ENCODE measurements around the gene GLRA3. TPM values are rescaled to one million over a fixed set of nuclear protein-coding genes. Genes with fewer than 3 reads are reported as not detected.
"Not testable (repeated sequence)": the region's sequence is repeated elsewhere in the genome, so short reads cannot be mapped to it uniquely, and the experiment has no call there.

Gene GLRA3
- polyA plus RNA-seq, 3 donors from 2014 or later = not detected

DNA sequence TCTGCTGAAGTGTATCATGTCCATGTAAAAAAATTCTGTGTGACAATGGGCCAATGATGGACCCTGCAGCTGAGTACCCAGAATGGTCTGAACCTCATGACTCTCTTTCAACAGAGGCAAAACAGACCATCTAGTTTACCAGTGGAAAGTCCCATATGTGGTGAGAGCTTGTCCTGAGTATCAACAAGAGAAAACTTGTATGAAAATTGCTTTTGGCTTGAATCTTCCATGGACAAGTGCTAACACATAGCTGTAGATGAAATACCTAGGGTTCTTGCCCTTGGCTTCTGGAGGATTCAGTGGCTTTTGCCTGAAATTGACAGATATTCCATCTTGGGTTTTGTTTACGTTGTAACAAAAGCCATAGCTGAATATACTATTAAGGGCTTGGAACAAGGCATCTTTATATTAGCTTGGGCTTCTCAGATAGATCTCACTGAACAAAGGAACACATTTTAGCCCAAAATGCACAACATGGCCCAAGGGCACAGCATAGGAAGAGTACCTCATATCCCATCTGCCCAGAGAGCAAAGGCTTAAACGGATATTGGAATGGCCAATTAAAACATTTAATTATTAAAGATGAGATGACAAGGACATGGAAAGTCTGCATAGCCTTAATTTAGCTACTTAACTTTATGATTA lies 178.2 kb downstream of the GLRA3 start:
- no peaks in the 10 kb centered on the region for H3K36me3 Mint-ChIP-seq

DNA sequence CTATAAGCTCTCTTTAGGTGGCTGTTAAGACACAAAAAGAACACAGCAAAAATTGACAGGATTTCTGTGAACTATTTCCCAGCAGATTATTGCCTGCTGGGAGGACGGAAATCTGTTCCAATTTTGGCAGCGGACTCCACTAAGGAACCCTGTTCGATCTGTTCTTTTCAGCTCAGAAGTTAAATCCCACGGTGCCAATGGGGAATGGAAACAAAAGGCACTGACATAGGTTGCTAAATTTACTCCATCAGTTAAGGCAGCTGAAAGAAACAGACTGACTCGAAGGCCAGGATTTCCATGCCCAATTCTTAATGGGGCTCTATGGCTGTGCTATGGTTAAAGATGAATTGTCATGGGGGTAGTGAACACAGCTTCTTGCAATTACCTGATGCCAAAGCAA lies 180.2 kb downstream of the GLRA3 start:
- Mint-ChIP-seq H3K4me1 (no peaks in the 10 kb centered on the region), H3K9me3 (peaks cover 0 to 4% (median 0%) of the 10 kb centered on the region in 6 donors), H3K36me3 (no peaks in the 10 kb centered on the region), H3K27ac (no peak overlapping the region), H3K27me3 (ENCODE audit: low read depth in 3 of 3) (peaks cover under 1 to 2% (median 2%) of the 10 kb centered on the region in 3 donors), H3K4me3 (no peak overlapping the region)
- DNase-seq = no peak

More for the DNA sequence above, 178.2 kb downstream of the GLRA3 start:
- peaks cover 0 to 2% (median 0%) of the 10 kb centered on the region in 3 donors for H3K27me3 Mint-ChIP-seq (ENCODE audit: low read depth in 3 of 3)
- H3K4me1 Mint-ChIP-seq = no peaks in the 10 kb centered on the region
- DNase-seq = no peak
- H3K9me3 Mint-ChIP-seq = peaks cover 0 to 4% (median 0%) of the 10 kb centered on the region in 6 donors
- no peak overlapping the region for H3K4me3 Mint-ChIP-seq
- no peak overlapping the region for H3K27ac Mint-ChIP-seq

DNA sequence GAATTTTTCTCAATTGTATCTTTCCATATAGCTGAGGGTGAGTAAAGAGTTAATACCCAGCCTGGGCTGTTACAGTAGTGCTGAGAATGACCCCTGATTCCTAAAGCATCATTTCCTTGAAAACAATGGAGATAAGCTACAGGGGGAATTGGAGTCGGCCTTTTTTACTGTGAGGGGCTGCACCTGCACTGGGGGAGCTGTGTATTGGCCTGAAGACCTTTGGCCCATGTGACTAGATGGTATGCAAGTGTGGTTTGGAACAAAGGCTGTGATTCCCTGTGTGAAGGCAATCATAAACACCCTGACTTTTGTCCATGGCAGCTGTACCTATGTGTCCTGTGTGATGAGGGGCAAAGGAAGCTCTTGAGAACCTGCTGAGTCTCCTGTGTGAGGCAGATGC lies 182.7 kb downstream of the GLRA3 start:
- no peak for DNase-seq
- Mint-ChIP-seq H3K4me1 (no peaks in the 10 kb centered on the region), H3K4me3 (no peak overlapping the region), H3K27ac (no peak overlapping the region), H3K27me3 (ENCODE audit: low read depth in 3 of 3) (peaks cover 0 to 2% (median 2%) of the 10 kb centered on the region in 3 donors), H3K9me3 (peaks cover 0 to 5% (median under 1%) of the 10 kb centered on the region in 6 donors), H3K36me3 (no peaks in the 10 kb centered on the region)

DNA sequence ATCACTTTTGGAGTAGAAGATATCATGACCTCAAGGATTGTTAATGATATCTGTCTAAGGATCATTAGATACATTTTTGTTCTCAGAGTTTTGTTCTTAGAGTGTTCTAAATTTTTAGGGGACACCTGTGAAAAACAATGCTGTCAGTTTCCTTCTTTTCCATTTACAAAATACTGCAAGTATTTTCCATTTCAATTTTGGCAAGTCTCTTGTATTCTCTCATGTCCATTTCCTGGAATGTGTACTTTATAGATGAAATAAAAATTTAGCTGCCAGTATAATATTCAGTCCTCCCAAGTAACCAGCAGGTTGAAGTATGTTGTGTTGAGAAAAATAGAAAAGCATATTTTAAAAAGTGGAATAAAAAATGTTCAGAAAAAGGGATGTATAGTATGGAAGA lies 188.9 kb downstream of the GLRA3 start:
- Mint-ChIP-seq H3K9me3 (peaks cover 0 to 5% (median 0%) of the 10 kb centered on the region in 6 donors), H3K27ac (no peak overlapping the region), H3K4me1 (peaks cover 5 to 8% of the 10 kb centered on the region in 2 donors), H3K27me3 (ENCODE audit: low read depth in 3 of 3) (peaks cover 0 to 4% (median 2%) of the 10 kb centered on the region in 3 donors), H3K36me3 (no peaks in the 10 kb centered on the region), H3K4me3 (no peak overlapping the region)
- DNase-seq = no peak

DNA sequence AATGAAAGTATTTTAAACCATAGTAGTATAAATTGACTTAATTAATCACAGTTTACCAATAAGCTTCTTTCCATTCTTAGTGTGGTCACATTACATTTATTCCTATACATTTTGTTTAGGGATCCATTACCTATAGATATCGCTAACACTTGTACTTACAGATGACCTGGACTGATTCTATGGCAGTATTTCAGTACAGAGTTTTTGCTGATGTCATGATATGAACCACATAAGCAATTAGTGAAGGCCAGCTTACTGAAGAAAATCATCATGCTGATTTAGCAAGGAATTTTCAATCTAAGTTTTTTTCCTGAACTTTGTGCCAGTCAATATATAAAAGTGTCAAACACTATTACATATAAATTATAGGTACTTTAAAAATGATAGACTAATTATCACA lies 193.3 kb downstream of the GLRA3 start:
- no peaks in the 10 kb centered on the region for H3K27me3 Mint-ChIP-seq (ENCODE audit: low read depth in 3 of 3)
- H3K9me3 Mint-ChIP-seq = no peaks in the 10 kb centered on the region
- DNase-seq = no peak
- H3K4me1 Mint-ChIP-seq = peaks cover 5 to 8% of the 10 kb centered on the region in 2 donors
- H3K36me3 Mint-ChIP-seq = no peaks in the 10 kb centered on the region
- H3K27ac Mint-ChIP-seq = no peak overlapping the region
- no peak overlapping the region for H3K4me3 Mint-ChIP-seq

DNA sequence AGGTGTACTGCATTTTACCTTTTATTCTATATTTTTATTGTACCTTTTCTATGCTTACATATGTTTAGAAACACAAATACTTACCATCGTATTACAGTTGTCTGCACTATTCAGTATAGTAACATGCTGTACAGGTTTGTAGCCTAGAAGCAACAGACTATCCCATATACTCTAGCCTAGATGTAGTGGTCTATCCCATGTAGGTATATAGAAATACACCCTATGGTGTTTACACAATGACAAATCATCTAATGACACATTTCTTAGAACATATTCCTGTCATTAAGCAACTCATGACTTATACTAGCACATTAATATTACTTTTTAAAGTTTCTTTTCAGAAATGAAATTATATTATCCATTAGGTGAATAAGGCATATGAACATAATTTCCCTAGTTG lies 195.6 kb downstream of the GLRA3 start:
- H3K4me3 Mint-ChIP-seq = no peak overlapping the region
- no peak overlapping the region for H3K27ac Mint-ChIP-seq
- H3K36me3 Mint-ChIP-seq = no peaks in the 10 kb centered on the region
- no peaks in the 10 kb centered on the region for H3K27me3 Mint-ChIP-seq (ENCODE audit: low read depth in 3 of 3)
- no peak for DNase-seq
- H3K9me3 Mint-ChIP-seq = no peaks in the 10 kb centered on the region
- no peaks in the 10 kb centered on the region for H3K4me1 Mint-ChIP-seq

DNA sequence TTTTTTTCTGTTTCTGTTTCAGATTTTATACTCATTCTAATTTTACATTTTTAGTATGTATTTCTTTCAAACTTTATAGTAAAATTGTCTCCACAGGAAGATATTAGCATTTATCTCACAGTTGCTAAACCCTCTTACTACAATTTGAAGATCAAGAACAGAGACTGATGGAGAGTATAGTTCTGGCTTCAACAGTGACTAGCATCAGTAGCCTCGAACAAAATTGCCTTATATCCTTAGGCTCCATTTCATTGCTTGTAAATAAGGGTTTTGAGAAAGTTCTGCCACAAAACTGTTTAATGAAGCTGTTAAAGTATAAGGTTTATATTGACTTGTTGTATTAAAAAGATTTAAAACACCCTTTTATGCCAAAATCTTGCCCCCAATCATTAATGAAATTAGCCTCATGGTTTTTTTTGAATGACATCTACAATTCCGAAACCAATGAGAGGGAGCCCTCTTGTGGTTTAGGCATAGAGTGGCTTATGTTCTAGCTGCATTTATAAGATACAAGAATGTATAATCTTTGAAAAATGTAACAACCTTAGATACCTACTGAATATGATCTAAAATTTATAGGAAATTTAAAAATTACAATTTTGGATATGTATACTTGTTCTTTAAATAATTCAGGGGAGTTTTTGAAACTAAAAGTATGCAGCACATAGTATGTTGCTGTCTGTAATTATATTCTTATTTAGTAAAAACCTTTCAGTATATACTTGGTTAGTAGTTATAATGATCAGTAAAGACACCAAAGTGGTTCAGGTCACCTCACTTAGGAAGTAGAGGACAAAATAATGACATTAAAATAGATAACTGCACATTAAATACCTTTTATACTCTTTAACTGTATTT lies 196.9 kb downstream of the GLRA3 start:
- peak; percentile 0 to 46 (median 11) for DNase-seq
- no peak overlapping the region for H3K27ac Mint-ChIP-seq
- H3K36me3 Mint-ChIP-seq = no peaks in the 10 kb centered on the region
- no peaks in the 10 kb centered on the region for H3K9me3 Mint-ChIP-seq
- no peaks in the 10 kb centered on the region for H3K4me1 Mint-ChIP-seq
- H3K27me3 Mint-ChIP-seq (ENCODE audit: low read depth in 3 of 3) = no peaks in the 10 kb centered on the region
- no peak overlapping the region for H3K4me3 Mint-ChIP-seq

DNA sequence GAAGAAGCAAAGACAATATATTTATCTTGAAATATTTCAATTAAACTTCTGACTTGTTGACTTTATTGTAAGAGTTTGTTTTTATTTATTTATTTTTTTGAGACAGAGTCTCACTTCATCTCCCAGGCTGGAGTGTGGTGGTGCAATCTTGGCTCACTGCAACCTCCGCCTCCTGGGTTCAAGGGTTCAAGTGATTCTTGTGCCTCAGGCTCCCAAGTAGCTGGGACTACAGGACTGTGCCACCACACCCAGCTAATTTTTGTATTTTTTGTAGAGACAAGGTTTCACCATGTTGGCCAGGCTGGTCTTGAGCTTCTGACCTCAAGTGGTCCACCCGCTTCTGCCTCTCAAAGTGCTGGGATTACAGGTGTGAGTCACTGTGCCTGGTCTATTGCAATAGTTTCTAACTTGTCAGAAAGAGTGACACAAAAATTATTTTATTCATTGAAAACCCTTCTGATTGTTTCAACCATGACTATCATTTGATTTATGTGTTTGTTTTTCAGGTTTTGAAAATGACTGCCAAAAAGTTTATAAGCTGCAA lies 199.1 kb downstream of the GLRA3 start:
- H3K27me3 Mint-ChIP-seq (ENCODE audit: low read depth in 3 of 3); H3K36me3 Mint-ChIP-seq; H3K9me3 Mint-ChIP-seq; H3K27ac Mint-ChIP-seq; DNase-seq; H3K4me3 Mint-ChIP-seq; H3K4me1 Mint-ChIP-seq: not testable (repeated sequence)

DNA sequence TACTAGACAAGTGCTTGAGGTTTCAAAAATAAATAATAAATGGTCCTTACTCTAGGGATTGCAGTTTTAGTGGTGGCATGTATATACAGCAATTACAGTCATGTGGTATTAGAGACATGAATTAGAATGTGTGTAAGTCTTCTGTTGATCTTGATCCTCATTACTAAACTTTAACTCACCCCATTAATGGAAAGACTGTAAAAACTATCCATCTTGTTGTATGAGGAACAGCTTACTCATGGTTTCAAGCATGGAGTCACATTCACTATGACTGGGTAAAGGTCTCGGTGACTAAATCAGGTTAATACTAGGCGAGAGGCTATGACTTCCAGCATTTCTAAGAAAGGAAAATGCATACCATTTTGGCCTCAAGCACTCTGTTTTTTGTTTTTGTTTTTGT lies 199.8 kb downstream of the GLRA3 start:
- H3K9me3 Mint-ChIP-seq = no peaks in the 10 kb centered on the region
- H3K27ac Mint-ChIP-seq = no peak overlapping the region
- peaks cover 0 to 2% (median 0%) of the 10 kb centered on the region in 3 donors for H3K27me3 Mint-ChIP-seq (ENCODE audit: low read depth in 3 of 3)
- no peak overlapping the region for H3K4me3 Mint-ChIP-seq
- no peak for DNase-seq
- H3K36me3 Mint-ChIP-seq = no peaks in the 10 kb centered on the region
- no peaks in the 10 kb centered on the region for H3K4me1 Mint-ChIP-seq

DNA sequence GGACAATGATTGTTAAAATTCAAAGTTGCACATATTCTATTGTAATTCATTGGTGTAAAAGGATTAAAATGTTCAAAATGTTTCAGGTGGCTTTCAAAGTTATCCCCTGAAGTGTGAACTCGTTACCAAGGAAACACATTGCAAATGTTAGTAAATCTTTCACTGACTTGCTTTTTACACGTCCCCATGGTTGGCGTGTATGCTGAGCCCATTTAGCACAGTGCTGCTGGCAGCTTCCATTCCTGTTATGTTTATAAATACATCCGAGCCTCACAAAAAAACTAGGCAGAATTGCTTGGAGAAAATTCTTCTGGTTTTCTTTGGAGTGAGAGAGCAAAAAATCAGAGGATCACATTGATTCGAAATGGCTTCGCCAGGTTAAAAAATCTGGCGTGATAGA lies 200.9 kb downstream of the GLRA3 start:
- Mint-ChIP-seq H3K27me3 (ENCODE audit: low read depth in 3 of 3) (peaks cover 0 to 2% (median 0%) of the 10 kb centered on the region in 3 donors), H3K27ac (no peak overlapping the region), H3K4me3 (no peak overlapping the region), H3K36me3 (no peaks in the 10 kb centered on the region), H3K4me1 (no peaks in the 10 kb centered on the region), H3K9me3 (no peaks in the 10 kb centered on the region)
- DNase-seq = no peak

DNA sequence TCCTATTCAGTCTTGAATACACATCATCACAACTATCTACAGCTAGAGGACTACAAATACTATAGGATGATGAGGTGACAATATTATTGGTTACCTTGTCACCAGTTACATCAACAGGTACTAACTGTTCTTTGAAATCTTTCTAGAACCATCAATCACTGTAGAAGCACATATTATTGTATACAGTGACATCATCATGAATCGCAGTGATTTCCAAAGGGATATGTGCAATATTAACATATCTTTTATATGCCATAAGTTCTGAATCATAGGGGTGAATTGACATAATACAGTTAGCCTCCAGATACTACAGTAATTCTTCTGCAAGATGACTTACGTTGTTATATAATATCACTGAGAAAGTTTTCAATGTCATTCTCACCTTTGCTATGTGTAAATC lies 201.6 kb downstream of the GLRA3 start:
- Mint-ChIP-seq H3K27me3 (ENCODE audit: low read depth in 3 of 3) (peaks cover 0 to 4% (median 0%) of the 10 kb centered on the region in 3 donors), H3K36me3 (no peaks in the 10 kb centered on the region), H3K4me1 (no peaks in the 10 kb centered on the region), H3K4me3 (no peak overlapping the region), H3K9me3 (no peaks in the 10 kb centered on the region), H3K27ac (no peak overlapping the region)
- no peak for DNase-seq

DNA sequence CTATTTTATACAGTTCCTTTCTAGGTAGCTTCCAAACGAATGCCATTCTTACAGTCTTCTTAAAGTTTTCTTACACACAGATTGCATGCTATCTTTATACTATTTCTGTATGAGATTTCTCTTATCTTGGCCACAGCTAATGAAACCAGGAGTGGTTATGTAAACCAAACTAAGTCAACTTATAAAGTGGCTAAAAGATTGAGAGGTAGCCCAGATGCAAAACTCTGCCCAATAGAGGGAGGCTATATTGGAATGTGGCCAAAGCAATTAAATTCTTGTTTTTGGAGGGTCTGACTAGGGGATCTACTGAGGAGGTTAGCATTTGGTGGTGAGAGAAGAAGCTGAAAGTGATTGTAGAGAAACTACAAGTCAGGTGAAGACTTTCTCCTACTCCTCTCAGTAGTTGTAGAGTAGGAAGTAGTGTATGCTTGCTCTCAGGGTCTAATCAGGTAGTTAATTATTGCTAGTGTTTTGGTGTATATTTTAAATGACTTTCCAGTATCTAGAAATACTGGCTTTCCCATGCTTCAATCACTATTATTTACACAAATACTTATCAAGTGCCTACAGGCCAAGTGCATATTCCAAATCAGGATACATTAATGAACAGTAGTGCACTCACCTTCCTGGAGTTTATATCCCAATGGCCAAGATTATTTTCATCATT lies 202.6 kb downstream of the GLRA3 start:
- H3K36me3 Mint-ChIP-seq = no peaks in the 10 kb centered on the region
- DNase-seq = no peak
- H3K4me3 Mint-ChIP-seq = no peak overlapping the region
- H3K27me3 Mint-ChIP-seq (ENCODE audit: low read depth in 3 of 3) = peaks cover 0 to 4% (median 0%) of the 10 kb centered on the region in 3 donors
- no peaks in the 10 kb centered on the region for H3K4me1 Mint-ChIP-seq
- H3K27ac Mint-ChIP-seq = no peak overlapping the region
- H3K9me3 Mint-ChIP-seq = no peaks in the 10 kb centered on the region

DNA sequence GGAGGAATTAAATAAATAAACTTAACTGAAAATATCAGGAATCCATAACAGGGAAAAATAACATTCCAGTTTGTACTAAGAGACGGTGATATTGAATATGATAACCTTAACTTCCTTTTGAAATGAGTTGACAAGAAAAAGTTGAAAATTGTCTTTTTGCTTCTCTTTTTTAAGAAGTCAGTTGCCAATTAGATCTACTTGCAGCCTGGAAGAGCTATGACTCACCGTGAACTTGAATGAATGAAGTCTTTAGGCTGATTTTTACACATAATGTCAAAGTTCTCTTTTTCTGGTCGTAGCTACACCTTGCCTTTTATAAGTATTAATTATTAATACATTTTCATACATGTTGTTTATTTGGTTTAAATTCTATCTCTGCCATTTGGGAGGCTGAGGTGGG lies 212.4 kb downstream of the GLRA3 start:
- DNase-seq = no peak
- Mint-ChIP-seq H3K4me3 (no peak overlapping the region), H3K9me3 (peaks cover 0 to 12% (median 4%) of the 10 kb centered on the region in 6 donors), H3K36me3 (no peaks in the 10 kb centered on the region), H3K27ac (no peak overlapping the region), H3K27me3 (ENCODE audit: low read depth in 3 of 3) (peaks cover 1 to 7% (median 4%) of the 10 kb centered on the region in 3 donors), H3K4me1 (no peaks in the 10 kb centered on the region)

DNA sequence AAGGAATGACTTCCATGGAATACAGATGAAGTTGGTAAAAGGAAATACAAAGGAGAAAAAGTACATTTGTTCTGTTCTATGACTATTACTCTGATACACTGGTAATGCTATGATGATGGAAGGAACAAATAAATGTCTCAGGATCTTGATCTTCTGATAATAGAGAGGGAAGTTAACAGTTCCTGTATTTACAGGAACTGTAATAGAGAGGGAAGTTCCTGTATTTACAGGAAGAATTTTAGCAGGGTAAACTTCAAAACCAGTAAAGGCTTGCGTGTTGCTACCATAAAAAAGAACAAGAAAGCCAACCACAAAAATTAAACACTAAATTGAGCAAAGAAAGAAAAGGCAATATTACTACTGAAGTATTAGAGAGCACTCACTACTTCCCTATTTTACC lies 215.1 kb downstream of the GLRA3 start:
- H3K27ac Mint-ChIP-seq = no peak overlapping the region
- H3K9me3 Mint-ChIP-seq = peaks cover 0 to 12% (median 3%) of the 10 kb centered on the region in 6 donors
- no peak for DNase-seq
- H3K36me3 Mint-ChIP-seq = no peaks in the 10 kb centered on the region
- H3K4me3 Mint-ChIP-seq = no peak overlapping the region
- no peaks in the 10 kb centered on the region for H3K4me1 Mint-ChIP-seq
- peaks cover 0 to 7% (median 2%) of the 10 kb centered on the region in 3 donors for H3K27me3 Mint-ChIP-seq (ENCODE audit: low read depth in 3 of 3)
